SJSA1 (cell line): ENCODE results near the gene UTS2R. TPM values are rescaled to one million over a fixed set of nuclear protein-coding genes. Genes with fewer than 3 reads are reported as not detected.
A peak's percentile ranks its signal among the peaks of the same experiment; 100 is the strongest.
"Not testable (repeated sequence)": the region's sequence is repeated elsewhere in the genome, so short reads cannot be mapped to it uniquely, and the experiment has no call there.

Source experiments
- DNase-seq, 2 experiments: peaks; one replicate each; pipeline ENCODE4 v3.0.0-alpha.2; 2015 to 2020; ENCODE audit warnings: low spot score in 2 of 2, low read depth in 1 of 2
- H3K27ac ChIP-seq: fragments of 250-450 bp; sonication (Bioruptor Pico); 2 replicates; pipeline ENCODE4 v1.5.1; 2020; ENCODE audit warnings: mild to moderate bottlenecking, moderate library complexity
- H3K27me3 ChIP-seq: fragments of 250-450 bp; sonication (Bioruptor Pico); replicated peaks from 2 replicates; pipeline ENCODE4 v1.5.1; 2020; ENCODE audit warnings: mild to moderate bottlenecking, moderate library complexity
- H3K36me3 ChIP-seq: fragments of 250-450 bp; sonication (Bioruptor Pico); 2 replicates; pipeline ENCODE4 v1.5.1; 2020; ENCODE audit warnings: mild to moderate bottlenecking
- H3K4me1 ChIP-seq: fragments of 250-450 bp; sonication (Bioruptor Pico); replicated peaks from 2 replicates; pipeline ENCODE4 v1.6.1; 2021; ENCODE audit warnings: mild to moderate bottlenecking
- H3K4me3 ChIP-seq: fragments of 250-450 bp; sonication (Bioruptor Pico); 2 replicates; pipeline ENCODE4 v1.5.1; 2020; ENCODE audit warnings: mild to moderate bottlenecking
- H3K9me3 ChIP-seq: fragments of 250-450 bp; sonication (Bioruptor Pico); replicated peaks from 2 replicates; pipeline ENCODE4 v1.5.1; 2020; ENCODE audit warnings: mild to moderate bottlenecking
- total RNA-seq: library from RNA; depleted of rRNA; stranded (reverse); fragments of >200 nt; shearing (Covaris generic); gene quantifications from 2 replicates; pipeline ENCODE4 v1.2.3, GENCODE V29; 2014

The UTS2R gene
- total RNA-seq, 1 experiment from 2014 or later: 0.18 TPM

- Histone ChIP-seq H3K4me3 (no peak overlapping the region), H3K27me3 (peaks cover 50% of the 10 kb centered on the region), H3K4me1 (peaks cover 21% of the 10 kb centered on the region), H3K27ac (no peak overlapping the region), H3K9me3 (no peaks in the 10 kb centered on the region), H3K36me3 (no peaks in the 10 kb centered on the region)
- no peak for DNase-seq
These were observed 863 bp upstream of the UTS2R start for GRCh38 chr17:82370471-82371332.

GRCh38 chr17:82372249-82373071 lies 895 bp downstream of the UTS2R start:
- Histone ChIP-seq H3K4me3 (no peak overlapping the region), H3K27me3 (peaks cover 56% of the 10 kb centered on the region)

GRCh38 chr17:82373072-82373452 lies 1.5 kb downstream of the UTS2R start:
- Histone ChIP-seq H3K27me3 (peaks cover 54% of the 10 kb centered on the region), H3K4me1 (peaks cover 17% of the 10 kb centered on the region)
- H3K27ac ChIP-seq, H3K36me3 ChIP-seq, H3K9me3 ChIP-seq, DNase-seq, H3K4me3 ChIP-seq: not testable (repeated sequence)

More at GRCh38 chr17:82372249-82373071, 895 bp downstream of the UTS2R start:
- Histone ChIP-seq H3K27ac (no peak overlapping the region), H3K4me1 (peaks cover 18% of the 10 kb centered on the region), H3K9me3 (no peaks in the 10 kb centered on the region), H3K36me3 (no peaks in the 10 kb centered on the region)
- no peak for DNase-seq

GRCh38 chr17:82373731-82374625 lies 2.4 kb downstream of the UTS2R start:
- H3K36me3 ChIP-seq: no peaks in the 10 kb centered on the region
- no peak overlapping the region for H3K27ac ChIP-seq
- H3K4me3 ChIP-seq: no peak overlapping the region
- no peaks in the 10 kb centered on the region for H3K9me3 ChIP-seq
- DNase-seq: no peak
- peaks cover 17% of the 10 kb centered on the region for H3K4me1 ChIP-seq
- peaks cover 58% of the 10 kb centered on the region for H3K27me3 ChIP-seq

- H3K36me3 ChIP-seq: no peaks in the 10 kb centered on the region
- H3K27ac ChIP-seq: no peak overlapping the region
- H3K9me3 ChIP-seq: no peaks in the 10 kb centered on the region
- peaks cover 57% of the 10 kb centered on the region for H3K27me3 ChIP-seq
- peaks cover 17% of the 10 kb centered on the region for H3K4me1 ChIP-seq
- no peak overlapping the region for H3K4me3 ChIP-seq
- no peak for DNase-seq
These were observed 3.2 kb downstream of the UTS2R start for GRCh38 chr17:82374626-82375331.

- H3K27ac ChIP-seq: no peak overlapping the region
- H3K9me3 ChIP-seq: no peaks in the 10 kb centered on the region
- no peak overlapping the region for H3K4me3 ChIP-seq
- H3K27me3 ChIP-seq: peaks cover 56% of the 10 kb centered on the region
- H3K4me1 ChIP-seq: peaks cover 15% of the 10 kb centered on the region
- no peaks in the 10 kb centered on the region for H3K36me3 ChIP-seq
- DNase-seq: no peak
These were observed 3.9 kb downstream of the UTS2R start for GRCh38 chr17:82375359-82376041.

GRCh38 chr17:82376042-82376730 lies 4.6 kb downstream of the UTS2R start:
- Histone ChIP-seq H3K27me3 (peaks cover 54% of the 10 kb centered on the region), H3K27ac (no peak overlapping the region), H3K9me3 (no peaks in the 10 kb centered on the region), H3K36me3 (no peaks in the 10 kb centered on the region), H3K4me3 (no peak overlapping the region), H3K4me1 (peaks cover 13% of the 10 kb centered on the region)
- no peak for DNase-seq

- not testable (repeated sequence) for H3K36me3 ChIP-seq, DNase-seq, H3K4me1 ChIP-seq, H3K4me3 ChIP-seq, H3K27ac ChIP-seq, H3K9me3 ChIP-seq
- H3K27me3 ChIP-seq: peaks cover 43% of the 10 kb centered on the region
These were observed 5.7 kb downstream of the UTS2R start for GRCh38 chr17:82377294-82377693.

GRCh38 chr17:82377924-82378740 lies 6.6 kb downstream of the UTS2R start:
- Histone ChIP-seq H3K9me3 (no peaks in the 10 kb centered on the region), H3K27me3 (peaks cover 37% of the 10 kb centered on the region), H3K4me1 (peaks cover 6% of the 10 kb centered on the region), H3K4me3 (no peak overlapping the region), H3K27ac (no peak overlapping the region), H3K36me3 (no peaks in the 10 kb centered on the region)
- DNase-seq: no peak

- H3K4me1 ChIP-seq: peaks cover 6% of the 10 kb centered on the region
- peaks cover 32% of the 10 kb centered on the region for H3K27me3 ChIP-seq
- no peaks in the 10 kb centered on the region for H3K36me3 ChIP-seq
- H3K27ac ChIP-seq: no peak overlapping the region
- no peaks in the 10 kb centered on the region for H3K9me3 ChIP-seq
- DNase-seq: no peak
- H3K4me3 ChIP-seq: no peak overlapping the region
These were observed 7.1 kb downstream of the UTS2R start for GRCh38 chr17:82378741-82379021.

- peaks cover 23% of the 10 kb centered on the region for H3K27me3 ChIP-seq
- H3K4me3 ChIP-seq: 0 out of 2 replicates have a peak overlapping the region, but pooled peaks have one; percentile 8
- H3K27ac ChIP-seq: no peak overlapping the region
- H3K36me3 ChIP-seq: no peaks in the 10 kb centered on the region
- no peaks in the 10 kb centered on the region for H3K9me3 ChIP-seq
- peak in 1 of 2 experiments; percentile 30 for DNase-seq
- peaks cover 23% of the 10 kb centered on the region for H3K4me1 ChIP-seq
These were observed 9.5 kb downstream of the UTS2R start for GRCh38 chr17:82380860-82381702.
